SK-N-SH (cell line): ENCODE results near the gene SELENOM. TPM values are rescaled to one million over a fixed set of nuclear protein-coding genes. Genes with fewer than 3 reads are reported as not detected.

Experiments
- CTCF ChIA-PET: fragments of 300-600, 350-600 bp; formaldehyde crosslinking; extraction: SDS; loops from one replicate; lab custom pipeline; 2021; lab: Yijun Ruan, JAX
- POLR2A ChIA-PET: fragments of 350-600 bp; sonication (Branson Sonifier 250); formaldehyde crosslinking; extraction: SDS; loops from one replicate; lab custom pipeline; 2020; ENCODE audit warnings: antibody characterized with exemption, inconsistent platforms; lab: Yijun Ruan, JAX
- DNase-seq: peaks from one replicate; pipeline ENCODE4 v3.0.0; 2012
- H2AFZ ChIP-seq: fragments of 200-600 bp; sonication (generic); 2 replicates; pipeline ENCODE4 v1.8.1; 2016; ENCODE audit warnings: antibody characterized with exemption, mild to moderate bottlenecking, low read depth
- H3F3A ChIP-seq: fragments of 200-600 bp; sonication (generic); replicated peaks from 2 replicates; pipeline ENCODE3; 2016; ENCODE audit warnings: antibody characterized with exemption, mild to moderate bottlenecking; ENCODE audit not compliant: insufficient read depth
- H3K27ac ChIP-seq, 2 experiments: fragments of 200-500 bp in 1 of 2; fragments of 200-600 bp in 1 of 2; sonication (Bioruptor generic) in 1 of 2; sonication (generic), shearing (Covaris generic) in 1 of 2; 2 replicates each; pipeline versions ENCODE4 v1.5.1 to v1.6.1; 2014 to 2016; ENCODE audit warnings: low read depth in 2 of 2, inconsistent platforms in 1 of 2, low read length in 1 of 2, mild to moderate bottlenecking in 1 of 2, mixed read lengths in 1 of 2
- H3K27me3 ChIP-seq: fragments of 200-600 bp; sonication (generic), shearing (Covaris generic); 2 replicates; pipeline ENCODE4 v1.6.1; 2016; ENCODE audit warnings: mixed run types; ENCODE audit not compliant: insufficient read depth
- H3K36me3 ChIP-seq, 2 experiments: fragments of 200-500 bp in 1 of 2; fragments of 200-600 bp in 1 of 2; sonication (Bioruptor generic) in 1 of 2; sonication (generic) in 1 of 2; replicated peaks in 1 of 2; 2 replicates each; pipeline versions ENCODE3 to v1.5.1; 2014 to 2016; ENCODE audit warnings: low read length in 1 of 2, mild to moderate bottlenecking in 1 of 2; ENCODE audit not compliant: insufficient read depth in 2 of 2, control insufficient read depth in 1 of 2
- H3K4me1 ChIP-seq, 2 experiments: fragments of 200-500 bp in 1 of 2; fragments of 200-600 bp in 1 of 2; sonication (Bioruptor generic) in 1 of 2; sonication (generic), shearing (Covaris generic) in 1 of 2; 2 replicates each; pipeline versions ENCODE4 v1.5.1 to v1.6.1; 2014 to 2016; ENCODE audit warnings: low read depth in 1 of 2, low read length in 1 of 2, mixed run types in 1 of 2; ENCODE audit not compliant: insufficient read depth in 2 of 2, control insufficient read depth in 1 of 2
- H3K4me2 ChIP-seq: fragments of 200-600 bp; sonication (generic), shearing (Covaris generic); 2 replicates; pipeline ENCODE4 v1.6.1; 2017; ENCODE audit warnings: mixed run types
- H3K4me3 ChIP-seq, 2 experiments: fragments of 200-500 bp in 1 of 2; fragments of 200-600 bp in 1 of 2; sonication (Bioruptor generic) in 1 of 2; sonication (generic), shearing (Covaris generic) in 1 of 2; 2 replicates each; pipeline versions ENCODE4 v1.5.1 to v1.8.1; 2014 to 2016; ENCODE audit warnings: low read depth in 2 of 2, inconsistent platforms in 1 of 2, low read length in 1 of 2, mild to moderate bottlenecking in 1 of 2, mixed read lengths in 1 of 2, moderate library complexity in 1 of 2
- H3K79me2 ChIP-seq: fragments of 200-600 bp; sonication (generic); 2 replicates; pipeline ENCODE4 v1.8.1; 2017; ENCODE audit warnings: mild to moderate bottlenecking; ENCODE audit not compliant: insufficient read depth
- H3K9ac ChIP-seq: fragments of 200-600 bp; sonication (generic); 2 replicates; pipeline ENCODE4 v1.6.1; 2017; ENCODE audit warnings: mixed run types
- H3K9me2 ChIP-seq: fragments of 200-600 bp; sonication (generic); 2 replicates; pipeline ENCODE4 v1.6.1; 2017; ENCODE audit warnings: mixed run types
- H3K9me3 ChIP-seq: fragments of 200-600 bp; sonication (generic); 2 replicates; pipeline ENCODE4 v1.6.1; 2017; ENCODE audit warnings: mixed run types, mild to moderate bottlenecking, moderate library complexity
- H4K20me1 ChIP-seq: fragments of 200-600 bp; sonication (generic); 2 replicates; pipeline ENCODE4 v1.6.1; 2017; ENCODE audit warnings: mild to moderate bottlenecking, mixed run types; ENCODE audit not compliant: insufficient read depth
- EZH2phosphoT487 ChIP-seq: fragments of 200-600 bp; sonication (generic); IDR thresholded peaks from 2 replicates; pipeline ENCODE4 v1.6.1; 2017; ENCODE audit warnings: low read depth, mixed run types, mild to moderate bottlenecking, antibody characterized with exemption, moderate library complexity, borderline replicate concordance
- FOSL2 ChIP-seq: IDR thresholded peaks from 2 replicates; pipeline ENCODE4 v1.4.0; 2012; ENCODE audit warnings: low read depth, mild to moderate bottlenecking, moderate library complexity, borderline replicate concordance
- FOXJ3 ChIP-seq: sonication (generic); formaldehyde crosslinking; IDR thresholded peaks from 2 replicates; pipeline ENCODE4 v1.5.1; 2020; ENCODE audit warnings: mild to moderate bottlenecking, missing genetic modification reagents
- MEF2A ChIP-seq: IDR thresholded peaks from 2 replicates; pipeline ENCODE4 v1.4.0; 2012; ENCODE audit warnings: low read depth, borderline replicate concordance
- NRF1 ChIP-seq: IDR thresholded peaks from 2 replicates; pipeline ENCODE4 v1.6.1; 2012; ENCODE audit warnings: low read depth, mild to moderate bottlenecking, low read length
- POLR2AphosphoS5 ChIP-seq: IDR thresholded peaks from 2 replicates; pipeline ENCODE4 v1.6.1; 2012; ENCODE audit warnings: low read depth, low read length
- RXRA ChIP-seq: IDR thresholded peaks from 2 replicates; pipeline ENCODE4 v1.4.0; 2012; ENCODE audit warnings: low read depth, mild to moderate bottlenecking, borderline replicate concordance
- SIN3A ChIP-seq: IDR thresholded peaks from 2 replicates; pipeline ENCODE4 v1.6.1; 2012; ENCODE audit warnings: low read depth, mild to moderate bottlenecking, low read length, moderate library complexity, borderline replicate concordance
- SMC3 ChIP-seq: IDR thresholded peaks from 2 replicates; pipeline ENCODE4 v1.6.1; 2012; ENCODE audit warnings: low read depth, low read length, improper control_type of control experiment
- TAF1 ChIP-seq: IDR thresholded peaks from 2 replicates; pipeline ENCODE4 v1.6.1; 2012; ENCODE audit warnings: low read depth, mild to moderate bottlenecking, low read length, moderate library complexity, borderline replicate concordance
- TCF12 ChIP-seq: IDR thresholded peaks from 2 replicates; pipeline ENCODE4 v1.4.0; 2012
- TEAD4 ChIP-seq: IDR thresholded peaks from 2 replicates; pipeline ENCODE4 v1.4.0; 2012; ENCODE audit warnings: mild to moderate bottlenecking, borderline replicate concordance; ENCODE audit not compliant: insufficient read depth
- WGBS: methylation state at CpG from one replicate; pipeline ENCODE4 v1.1.6; 2017; ENCODE audit warnings: low lambda C conversion rate; 5-methylcytosine and 5-hydroxymethylcytosine counted together
- polyA plus RNA-seq, 3 experiments: library from polyadenylated mRNA; depleted of rRNA; stranded (reverse); fragments of >200 nt; gene quantifications; 2 replicates each; pipeline ENCODE4 v1.2.3, GENCODE V29; 2012
- TF ChIP-seq, protein P1 (sequence below): IDR thresholded peaks from 2 replicates; pipeline ENCODE4; 2012
- TF ChIP-seq, protein P2 (sequence below): IDR thresholded peaks from 2 replicates; pipeline ENCODE4 v1.4.0; 2012; ENCODE audit warnings: low read depth, borderline replicate concordance

Gene SELENOM
- polyA plus RNA-seq, 1 of the 3 experiments (the other 2 are of a cell fraction): 117 TPM

DNA sequence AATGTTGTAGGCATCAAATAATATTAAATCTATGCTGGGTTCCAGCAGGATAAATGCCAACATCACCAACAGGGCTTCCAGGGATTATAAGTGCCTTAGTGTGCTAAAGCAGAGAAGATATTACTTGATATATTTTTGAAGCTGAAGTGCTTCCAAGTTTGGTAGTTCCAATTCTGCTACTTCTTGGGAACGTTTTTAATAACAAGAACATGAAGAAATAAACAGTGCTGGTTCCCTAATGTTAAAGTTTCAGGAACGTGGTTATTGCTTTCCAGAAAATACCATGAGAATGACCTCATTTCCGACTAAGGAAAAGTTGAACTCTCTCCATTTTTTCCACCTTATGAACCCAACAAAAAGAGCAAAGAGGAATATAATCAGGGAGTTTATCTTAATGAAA lies 48.1 kb upstream of the SELENOM start (continued):
- peak; percentile 32; the same call in 1 of the 2 replicates for TF ChIP-seq TEAD4
- TF ChIP-seq TAF1: no peak
- TF ChIP-seq, protein P1, sequence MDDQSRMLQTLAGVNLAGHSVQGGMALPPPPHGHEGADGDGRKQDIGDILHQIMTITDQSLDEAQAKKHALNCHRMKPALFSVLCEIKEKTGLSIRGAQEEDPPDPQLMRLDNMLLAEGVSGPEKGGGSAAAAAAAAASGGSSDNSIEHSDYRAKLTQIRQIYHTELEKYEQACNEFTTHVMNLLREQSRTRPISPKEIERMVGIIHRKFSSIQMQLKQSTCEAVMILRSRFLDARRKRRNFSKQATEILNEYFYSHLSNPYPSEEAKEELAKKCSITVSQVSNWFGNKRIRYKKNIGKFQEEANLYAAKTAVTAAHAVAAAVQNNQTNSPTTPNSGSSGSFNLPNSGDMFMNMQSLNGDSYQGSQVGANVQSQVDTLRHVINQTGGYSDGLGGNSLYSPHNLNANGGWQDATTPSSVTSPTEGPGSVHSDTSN: no peak
- no peak for TF ChIP-seq FOSL2
- TF ChIP-seq SMC3: no peak
- TF ChIP-seq MEF2A: no peak
- TF ChIP-seq TCF12: peak; percentile 19; the same call in 1 of the 2 replicates
- TF ChIP-seq EZH2phosphoT487: no peak
- TF ChIP-seq, all 33 proteins: peak for 5

DNA sequence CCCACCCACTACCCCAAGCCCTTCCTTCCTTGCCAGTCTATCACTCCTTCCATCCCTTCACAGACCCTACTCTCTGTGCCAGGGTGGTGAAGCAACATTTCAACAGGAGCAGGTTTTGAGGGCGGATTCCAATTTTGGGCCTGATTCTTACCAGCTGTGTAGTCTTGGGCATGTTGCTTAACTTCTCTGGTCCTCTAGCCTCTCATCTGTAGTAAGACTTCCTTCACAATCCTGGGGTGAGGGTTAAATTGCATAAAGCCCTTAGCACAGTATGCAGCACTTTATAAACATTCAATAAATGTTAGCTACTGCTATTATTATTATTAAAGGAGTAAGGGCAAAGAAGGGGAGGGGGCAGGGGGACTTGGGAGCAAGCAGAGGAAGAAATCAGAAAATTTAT lies 47.6 kb upstream of the SELENOM start:
- no peak for TF ChIP-seq POLR2AphosphoS5
- TF ChIP-seq SIN3A: no peak
- no peak for TF ChIP-seq NRF1
- TF ChIP-seq FOSL2: no peak
- TF ChIP-seq FOXJ3: no peak
- TF ChIP-seq, protein P2, sequence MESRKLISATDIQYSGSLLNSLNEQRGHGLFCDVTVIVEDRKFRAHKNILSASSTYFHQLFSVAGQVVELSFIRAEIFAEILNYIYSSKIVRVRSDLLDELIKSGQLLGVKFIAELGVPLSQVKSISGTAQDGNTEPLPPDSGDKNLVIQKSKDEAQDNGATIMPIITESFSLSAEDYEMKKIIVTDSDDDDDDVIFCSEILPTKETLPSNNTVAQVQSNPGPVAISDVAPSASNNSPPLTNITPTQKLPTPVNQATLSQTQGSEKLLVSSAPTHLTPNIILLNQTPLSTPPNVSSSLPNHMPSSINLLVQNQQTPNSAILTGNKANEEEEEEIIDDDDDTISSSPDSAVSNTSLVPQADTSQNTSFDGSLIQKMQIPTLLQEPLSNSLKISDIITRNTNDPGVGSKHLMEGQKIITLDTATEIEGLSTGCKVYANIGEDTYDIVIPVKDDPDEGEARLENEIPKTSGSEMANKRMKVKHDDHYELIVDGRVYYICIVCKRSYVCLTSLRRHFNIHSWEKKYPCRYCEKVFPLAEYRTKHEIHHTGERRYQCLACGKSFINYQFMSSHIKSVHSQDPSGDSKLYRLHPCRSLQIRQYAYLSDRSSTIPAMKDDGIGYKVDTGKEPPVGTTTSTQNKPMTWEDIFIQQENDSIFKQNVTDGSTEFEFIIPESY: no peak
- no peak for TF ChIP-seq RXRA
- H3K9me2 ChIP-seq: no peaks in the 10 kb centered on the region
- peaks cover 0 to 10% of the 10 kb centered on the region in 2 experiments; a peak in 2 of 4 replicates for H3K4me1 ChIP-seq
- peaks cover 16% of the 10 kb centered on the region for H3F3A ChIP-seq
- H2AFZ ChIP-seq: peak overlapping the region; percentile 70; the same call in 1 of the 2 replicates
- no peaks in the 10 kb centered on the region for H3K9me3 ChIP-seq
- no peak overlapping the region; the same call in 1 of the 2 replicates for H3K9ac ChIP-seq
- POLR2A ChIA-PET: no interaction called here
- peak overlapping the region; percentile 14; the same call in 1 of the 2 replicates for H3K4me2 ChIP-seq
- H3K36me3 ChIP-seq: no peaks in the 10 kb centered on the region
- no peaks in the 10 kb centered on the region for H3K27me3 ChIP-seq
- WGBS: 88% methylated on average over 1 of the region's 1 CpG
- H3K4me3 ChIP-seq: no peak overlapping the region
- DNase-seq: no peak
- CTCF ChIA-PET: interaction anchor here (1.2 to 3.1 kb wide), 5 partner anchors 12 to 392 kb away, joined by 4 to 17 read pairs (median 5); partner anchors contain the start of gene SELENOM
- no peaks in the 10 kb centered on the region for H4K20me1 ChIP-seq
- H3K79me2 ChIP-seq: peaks cover 2% of the 10 kb centered on the region; the same call in 1 of the 2 replicates
- peak overlapping the region in 1 of 2 experiments; percentile 78; a peak in 2 of 4 replicates for H3K27ac ChIP-seq
